Thymus (tissue), 11 donors: ENCODE results near the gene HOXB9. TPM values are rescaled to one million over a fixed set of nuclear protein-coding genes. Genes with fewer than 3 reads are reported as not detected.

Experiments
- DNase-seq, 9 donors: peaks; one replicate each; pipeline ENCODE4 v3.0.0-alpha.2; 2013; ENCODE audit warnings: low spot score in 9 of 9, low read depth in 6 of 9, missing footprints in 1 of 9
- H3K27ac ChIP-seq, 2 donors: one replicate each; pipeline ENCODE4 v1.5.1; 2013; ENCODE audit warnings: control low read depth in 1 of 2, low read depth in 1 of 2, low read length in 1 of 2, mild to moderate bottlenecking in 1 of 2, moderate library complexity in 1 of 2
- H3K27me3 ChIP-seq, 2 donors: one replicate each; pipeline ENCODE4 v1.5.1; 2013; ENCODE audit warnings: low read length in 1 of 2; ENCODE audit not compliant: control insufficient read depth in 2 of 2, insufficient read depth in 1 of 2
- H3K36me3 ChIP-seq, 2 donors: one replicate each; pipeline ENCODE4 v1.5.1; 2013; ENCODE audit warnings: low read length in 1 of 2, mild to moderate bottlenecking in 1 of 2, moderate library complexity in 1 of 2; ENCODE audit not compliant: control insufficient read depth in 2 of 2, insufficient read depth in 2 of 2
- H3K4me1 ChIP-seq, 2 donors: one replicate each; pipeline ENCODE4 v1.5.1; 2013; ENCODE audit warnings: low read length in 2 of 2; ENCODE audit not compliant: control insufficient read depth in 2 of 2, insufficient read depth in 2 of 2
- H3K4me3 ChIP-seq, 2 donors: one replicate each; pipeline ENCODE4 v1.5.1; 2013; ENCODE audit warnings: low read length in 2 of 2, control low read depth in 1 of 2, mild to moderate bottlenecking in 1 of 2
- H3K9me3 ChIP-seq, 2 donors: one replicate each; pipeline ENCODE4 v1.5.1; 2013; ENCODE audit warnings: low read length in 1 of 2, mild to moderate bottlenecking in 1 of 2; ENCODE audit not compliant: control insufficient read depth in 2 of 2, insufficient read depth in 1 of 2
- WGBS: extraction: QIAGEN DNeasy Blood & Tissue Kit; methylation state at CpG from one replicate; pipeline ENCODE4 v1.1.7; 2013; 5-methylcytosine and 5-hydroxymethylcytosine counted together
- polyA plus RNA-seq: library from polyadenylated mRNA; stranded (reverse); fragments of 200-250 nt; gene quantifications from one replicate; pipeline ENCODE4 v1.2.3, GENCODE V29; 2013
- total RNA-seq: library from RNA; stranded (reverse); fragments of 120-200 nt; gene quantifications from one replicate; pipeline ENCODE4 v1.2.4, GENCODE V29; 2013
- donor health status: healthy.

Gene HOXB9
- total and polyA plus RNA-seq, 2 donors = 0.05 to 0.27 TPM

- H3K36me3 ChIP-seq = peaks cover 0 to 4% of the 10 kb centered on the region in 2 donors
- H3K4me1 ChIP-seq = peaks cover 0 to 27% of the 10 kb centered on the region in 2 donors
- WGBS = 85% methylated on average over 25 of the region's 25 CpGs
- peaks cover 95 to 100% of the 10 kb centered on the region in 2 donors for H3K27me3 ChIP-seq
- no peak for DNase-seq
- H3K27ac ChIP-seq = no peak overlapping the region
- peaks cover 0 to 5% of the 10 kb centered on the region in 2 donors for H3K9me3 ChIP-seq
- no peak overlapping the region for H3K4me3 ChIP-seq
Observed at GRCh38 chr17:48594538-48595277, 31.4 kb downstream of the HOXB9 start.

DNA sequence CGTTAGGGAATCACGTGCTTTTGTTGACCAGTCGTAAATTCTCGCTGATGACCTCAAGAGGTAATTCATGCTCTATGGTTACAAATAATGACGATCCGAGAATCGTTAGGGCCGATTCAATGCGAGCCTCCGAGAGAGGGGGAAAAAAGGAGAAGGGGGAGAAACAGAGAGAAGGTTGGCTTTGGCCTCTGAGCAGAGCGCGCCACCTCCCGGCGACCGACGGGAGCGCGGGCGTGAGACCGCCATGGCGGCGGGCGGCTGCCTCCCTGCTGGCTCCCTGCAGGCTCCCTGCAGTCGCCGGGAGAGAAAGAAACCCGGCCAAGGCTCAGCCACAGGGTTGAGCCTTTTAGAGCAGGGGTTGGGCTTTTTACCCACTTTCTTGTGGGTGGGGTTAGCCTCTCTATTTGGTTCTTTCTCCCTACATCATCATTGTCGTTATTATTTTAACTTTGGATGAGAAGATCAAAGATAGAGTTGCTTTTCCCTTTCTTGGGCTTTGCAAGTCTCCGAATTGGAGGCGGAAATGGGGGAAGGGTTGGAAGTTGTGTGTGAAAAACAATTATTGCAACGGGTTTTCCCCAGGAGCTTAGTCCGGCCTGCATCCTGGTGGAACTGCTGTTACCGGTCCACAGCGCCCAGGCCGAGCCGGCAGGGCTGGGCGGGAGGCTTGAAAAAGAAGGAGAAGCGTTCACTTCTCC, 32.2 kb downstream of the HOXB9 start:
- Histone ChIP-seq H3K27ac (no peak overlapping the region), H3K9me3 (peaks cover 0 to 5% of the 10 kb centered on the region in 2 donors), H3K27me3 (peaks cover 95 to 100% of the 10 kb centered on the region in 2 donors), H3K4me1 (peaks cover 0 to 27% of the 10 kb centered on the region in 2 donors), H3K36me3 (peaks cover 0 to 4% of the 10 kb centered on the region in 2 donors), H3K4me3 (no peak overlapping the region)
- 21% methylated on average over 37 of the region's 37 CpGs for WGBS
- DNase-seq = peak in 3 of 9 donors; percentile 69 to 86 (median 81)

DNA sequence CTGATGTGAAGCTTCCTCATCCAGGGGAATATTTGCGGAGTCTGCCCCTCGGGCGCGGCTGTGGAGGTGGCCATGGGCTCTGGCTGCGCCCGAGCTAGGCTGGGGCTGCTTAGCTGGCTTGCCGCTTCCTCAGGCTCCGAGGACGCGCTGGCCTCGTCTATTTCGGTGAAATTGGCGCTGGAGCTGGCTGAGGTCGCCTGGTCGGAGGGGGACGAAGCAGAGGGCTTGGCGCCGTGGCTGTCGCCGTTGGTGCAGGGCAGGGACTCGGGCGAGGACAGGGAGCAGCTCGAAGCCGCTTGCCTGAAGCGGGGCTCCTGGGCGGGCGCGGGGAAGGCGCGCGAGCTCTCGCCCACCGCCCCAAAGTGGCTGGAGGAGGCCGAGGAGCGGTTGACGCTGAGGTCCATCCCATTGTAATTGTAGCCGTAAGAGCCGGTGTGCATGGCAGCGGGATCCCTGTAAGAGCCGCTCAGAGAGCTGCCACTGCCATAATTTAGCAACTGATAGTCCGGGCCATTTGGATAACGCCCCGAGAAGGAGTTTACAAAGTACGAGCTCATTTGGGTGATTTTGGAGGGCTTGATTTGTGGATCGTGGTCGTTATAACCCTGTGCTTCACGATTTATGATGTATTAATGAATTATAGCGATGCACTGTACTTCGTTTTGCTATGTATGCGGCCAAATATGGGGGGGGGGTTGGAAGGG, 32.9 kb downstream of the HOXB9 start, which contains the start of gene HOXB5:
Gene HOXB5, minus strand, starts transcription at position 654 of the 704 bp plus-strand sequence. Its CDS starts 97 bp downstream, at position 557.
- no peak for DNase-seq

GRCh38 chr17:48592577-48592976, 33.6 kb downstream of the HOXB9 start:
- H3K4me3 ChIP-seq = no peak overlapping the region
- 4% methylated on average over 14 of the region's 14 CpGs for WGBS
- DNase-seq = no peak

More for the DNA sequence above, 32.9 kb downstream of the HOXB9 start, which contains the start of gene HOXB5:
- Histone ChIP-seq H3K36me3 (peaks cover 0 to 4% of the 10 kb centered on the region in 2 donors), H3K4me3 (peak within 1 kb of the TSS in 1 of 2 donors; percentile 19), H3K4me1 (peaks cover 0 to 26% of the 10 kb centered on the region in 2 donors), H3K9me3 (peaks cover 0 to 5% of the 10 kb centered on the region in 2 donors), H3K27ac (no peak within 1 kb of the TSS), H3K27me3 (peaks cover 95 to 100% of the 10 kb centered on the region in 2 donors)
- WGBS = under 1% methylated on average over 50 of the region's 50 CpGs

GRCh38 chr17:48592057-48592514, 34.1 kb downstream of the HOXB9 start:
- Histone ChIP-seq H3K36me3 (peaks cover 0 to 4% of the 10 kb centered on the region in 2 donors), H3K27ac (no peak overlapping the region), H3K4me3 (no peak overlapping the region), H3K4me1 (peaks cover 0 to 14% of the 10 kb centered on the region in 2 donors), H3K27me3 (peaks cover 93 to 100% of the 10 kb centered on the region in 2 donors), H3K9me3 (no peaks in the 10 kb centered on the region)
- 16% methylated on average over 33 of the region's 33 CpGs for WGBS
- DNase-seq = no peak

More at GRCh38 chr17:48592577-48592976, 33.6 kb downstream of the HOXB9 start:
- no peak overlapping the region for H3K27ac ChIP-seq
- peaks cover 0 to 19% of the 10 kb centered on the region in 2 donors for H3K4me1 ChIP-seq
- peaks cover 93 to 100% of the 10 kb centered on the region in 2 donors for H3K27me3 ChIP-seq
- H3K9me3 ChIP-seq = peaks cover 0 to 2% of the 10 kb centered on the region in 2 donors
- H3K36me3 ChIP-seq = peaks cover 0 to 4% of the 10 kb centered on the region in 2 donors

DNA sequence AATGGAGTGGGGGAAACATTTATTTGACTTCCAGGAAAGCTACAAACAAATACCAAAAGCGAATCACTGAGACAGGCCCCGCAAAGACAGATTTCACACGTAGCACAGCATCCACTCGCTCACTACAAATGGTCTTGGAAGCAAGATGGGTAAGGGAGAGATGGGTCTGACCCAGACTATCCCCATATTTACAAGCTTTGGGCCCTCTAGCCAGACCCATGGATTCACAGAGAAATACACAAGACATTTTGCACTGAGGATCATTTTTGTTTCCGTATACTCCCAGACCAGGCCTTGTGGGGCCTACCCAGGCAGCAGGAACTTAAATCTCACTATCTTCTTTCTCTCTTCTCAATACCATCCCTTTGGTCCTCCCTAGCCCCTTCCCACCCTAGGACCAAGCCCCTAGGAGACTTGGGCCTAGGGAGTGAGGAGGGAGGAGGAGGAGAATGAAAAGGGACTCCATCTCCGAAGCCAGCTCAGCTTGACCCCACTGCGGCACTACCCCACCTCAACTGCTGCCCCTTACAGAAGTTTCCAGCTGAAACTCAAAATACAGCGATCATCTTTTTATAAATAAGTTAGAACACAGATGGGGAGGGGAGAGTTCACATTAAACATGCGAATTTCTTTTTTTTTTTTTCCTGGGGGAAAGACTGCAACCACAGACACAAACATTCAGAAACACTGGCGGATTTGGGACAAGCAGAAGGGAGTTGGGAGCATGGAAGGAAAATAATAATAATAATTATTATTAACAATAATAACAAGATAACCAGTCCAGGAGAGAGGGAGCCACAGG, 34.7 kb downstream of the HOXB9 start:
- Histone ChIP-seq H3K36me3 (peaks cover 0 to 4% of the 10 kb centered on the region in 2 donors), H3K4me3 (no peak overlapping the region), H3K27ac (no peak overlapping the region), H3K4me1 (peaks cover 0 to 12% of the 10 kb centered on the region in 2 donors), H3K27me3 (peaks cover 93 to 100% of the 10 kb centered on the region in 2 donors), H3K9me3 (no peaks in the 10 kb centered on the region)
- no peak for DNase-seq
- 91% methylated on average over 10 of the region's 10 CpGs for WGBS

GRCh38 chr17:48590607-48591161, 35.5 kb downstream of the HOXB9 start:
- H3K9me3 ChIP-seq = peaks cover 0 to 2% of the 10 kb centered on the region in 2 donors
- DNase-seq = no peak
- peaks cover 4 to 14% of the 10 kb centered on the region in 2 donors for H3K4me1 ChIP-seq
- peaks cover 92 to 100% of the 10 kb centered on the region in 2 donors for H3K27me3 ChIP-seq
- H3K27ac ChIP-seq = no peak overlapping the region
- peaks cover 0 to 4% of the 10 kb centered on the region in 2 donors for H3K36me3 ChIP-seq
- no peak overlapping the region for H3K4me3 ChIP-seq
